Measurements from ENCODE around the gene PRKD2. TPM values are rescaled to one million over a fixed set of nuclear protein-coding genes. Genes with fewer than 3 reads are reported as not detected.

Gene PRKD2
- total RNA-seq, 1 experiment from 2014 or later = 30.4 TPM

GRCh38 chr19:46659151-46660007 lies 57.5 kb downstream of the PRKD2 start:
- ChIA-PET CTCF (interaction anchor here (0.5 to 1.3 kb wide), 5 partner anchors 22 to 265 kb away, joined by 3 to 6 read pairs (median 5); partner anchors contain the start of gene GNG8), POLR2A (interaction anchor here (0.6 to 1.0 kb wide), 3 partner anchors 59 to 184 kb away, joined by 3 to 4 read pairs (median 3); no protein-coding TSS in a partner anchor)
- Mint-ChIP-seq H3K9me3 (ENCODE audit: unreplicated experiment) (no peaks in the 10 kb centered on the region), H3K4me3 (ENCODE audit: unreplicated experiment) (peak overlapping the region; percentile 63), H3K27ac (ENCODE audit: low read depth, unreplicated experiment) (no peak overlapping the region), H3K4me1 (ENCODE audit: insufficient read depth, unreplicated experiment) (peaks cover 7% of the 10 kb centered on the region), H3K36me3 (ENCODE audit: insufficient read depth, unreplicated experiment) (no peaks in the 10 kb centered on the region), H3K27me3 (ENCODE audit: insufficient read depth, unreplicated experiment) (peaks cover 51% of the 10 kb centered on the region)
- TF ChIP-seq, protein P1, sequence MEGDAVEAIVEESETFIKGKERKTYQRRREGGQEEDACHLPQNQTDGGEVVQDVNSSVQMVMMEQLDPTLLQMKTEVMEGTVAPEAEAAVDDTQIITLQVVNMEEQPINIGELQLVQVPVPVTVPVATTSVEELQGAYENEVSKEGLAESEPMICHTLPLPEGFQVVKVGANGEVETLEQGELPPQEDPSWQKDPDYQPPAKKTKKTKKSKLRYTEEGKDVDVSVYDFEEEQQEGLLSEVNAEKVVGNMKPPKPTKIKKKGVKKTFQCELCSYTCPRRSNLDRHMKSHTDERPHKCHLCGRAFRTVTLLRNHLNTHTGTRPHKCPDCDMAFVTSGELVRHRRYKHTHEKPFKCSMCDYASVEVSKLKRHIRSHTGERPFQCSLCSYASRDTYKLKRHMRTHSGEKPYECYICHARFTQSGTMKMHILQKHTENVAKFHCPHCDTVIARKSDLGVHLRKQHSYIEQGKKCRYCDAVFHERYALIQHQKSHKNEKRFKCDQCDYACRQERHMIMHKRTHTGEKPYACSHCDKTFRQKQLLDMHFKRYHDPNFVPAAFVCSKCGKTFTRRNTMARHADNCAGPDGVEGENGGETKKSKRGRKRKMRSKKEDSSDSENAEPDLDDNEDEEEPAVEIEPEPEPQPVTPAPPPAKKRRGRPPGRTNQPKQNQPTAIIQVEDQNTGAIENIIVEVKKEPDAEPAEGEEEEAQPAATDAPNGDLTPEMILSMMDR (IDR thresholded peaks at IDR 0.05; ENCODE audit: unreplicated experiment) = no peak
- intact Hi-C loops (cut with micrococcal nuclease) = loop anchor here (5.0 kb wide), 1 partner anchor 117 kb away; no protein-coding TSS in a partner anchor
- BruUV-seq (replicated peaks) = no TSS peak
- no peak for DNase-seq (ENCODE audit: unreplicated experiment)

DNA sequence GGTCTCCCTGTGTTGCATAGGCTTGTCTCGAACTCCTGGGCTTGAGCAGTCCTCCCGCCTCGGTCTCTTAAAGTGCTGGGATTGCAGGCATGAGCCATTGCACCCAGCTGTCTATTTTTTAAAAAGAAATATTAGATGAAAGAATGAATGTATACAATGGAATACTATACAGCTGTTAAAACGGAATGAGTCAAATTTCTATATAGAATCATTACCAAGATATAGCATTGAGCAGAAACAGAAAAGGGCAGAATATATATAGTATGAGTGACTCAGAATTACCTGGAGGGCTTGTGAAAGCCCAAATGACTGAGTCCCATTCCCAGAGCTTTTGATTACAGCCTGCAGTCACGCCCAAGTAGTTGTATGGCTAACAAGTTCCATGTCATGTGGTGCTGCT lies 60.4 kb downstream of the PRKD2 start:
- Mint-ChIP-seq H3K9me3 (ENCODE audit: unreplicated experiment) (no peaks in the 10 kb centered on the region), H3K27ac (ENCODE audit: low read depth, unreplicated experiment) (no peak overlapping the region), H3K4me1 (ENCODE audit: insufficient read depth, unreplicated experiment) (peaks cover 7% of the 10 kb centered on the region), H3K27me3 (ENCODE audit: insufficient read depth, unreplicated experiment) (peaks cover 46% of the 10 kb centered on the region), H3K36me3 (ENCODE audit: insufficient read depth, unreplicated experiment) (no peaks in the 10 kb centered on the region), H3K4me3 (ENCODE audit: unreplicated experiment) (no peak overlapping the region)
- no peak for DNase-seq (ENCODE audit: unreplicated experiment)
- ChIA-PET POLR2A (no interaction called here), CTCF (interaction anchor here (0.6 to 0.7 kb wide), 2 partner anchors 42 to 1133 kb away, joined by 3 to 4 read pairs; no protein-coding TSS in a partner anchor)
- TF ChIP-seq, protein P1 (IDR thresholded peaks at IDR 0.05; ENCODE audit: unreplicated experiment) = no peak
- BruUV-seq (replicated peaks) = no TSS peak
- intact Hi-C loops (cut with micrococcal nuclease) = no loop called here

DNA sequence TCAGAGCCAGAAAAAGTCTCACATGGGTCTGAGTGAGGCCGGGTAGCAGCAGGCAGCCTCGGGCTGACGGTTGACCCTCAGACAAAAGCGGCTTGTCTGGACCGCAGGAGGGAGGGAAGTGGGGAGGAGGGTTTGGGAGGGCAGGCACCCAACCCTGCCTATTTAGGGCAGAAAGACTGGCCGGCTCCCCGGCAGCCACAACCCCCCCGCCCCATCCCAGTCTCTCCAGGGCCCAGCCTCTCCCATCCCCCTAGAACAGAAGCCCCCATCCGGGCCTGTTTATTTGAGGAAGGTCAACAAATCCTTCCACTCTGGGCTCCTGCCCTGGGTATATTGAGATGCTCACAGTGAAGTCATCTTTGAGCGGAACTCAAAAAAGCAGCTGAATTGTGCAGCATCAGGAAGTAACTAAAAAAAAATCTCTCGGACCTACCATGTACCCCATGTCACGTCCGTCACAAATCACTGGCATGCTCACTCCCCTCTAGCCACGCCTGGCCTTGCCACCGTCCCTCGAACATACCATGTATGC lies 62.2 kb downstream of the PRKD2 start:
- no peaks in the 10 kb centered on the region for H3K9me3 Mint-ChIP-seq (ENCODE audit: unreplicated experiment)
- CTCF ChIA-PET = interaction anchor here (0.7 kb wide), 1 partner anchor 126 kb away, joined by 3 read pairs; no protein-coding TSS in a partner anchor
- peaks cover 3% of the 10 kb centered on the region for H3K4me1 Mint-ChIP-seq (ENCODE audit: insufficient read depth, unreplicated experiment)
- BruUV-seq (replicated peaks) = no TSS peak
- POLR2A ChIA-PET = no interaction called here
- H3K4me3 Mint-ChIP-seq (ENCODE audit: unreplicated experiment) = no peak overlapping the region
- H3K27ac Mint-ChIP-seq (ENCODE audit: low read depth, unreplicated experiment) = no peak overlapping the region
- H3K27me3 Mint-ChIP-seq (ENCODE audit: insufficient read depth, unreplicated experiment) = peaks cover 40% of the 10 kb centered on the region
- TF ChIP-seq, protein P1 (IDR thresholded peaks at IDR 0.05; ENCODE audit: unreplicated experiment) = no peak
- H3K36me3 Mint-ChIP-seq (ENCODE audit: insufficient read depth, unreplicated experiment) = peaks cover 6% of the 10 kb centered on the region
- intact Hi-C loops (cut with micrococcal nuclease) = no loop called here
- DNase-seq (ENCODE audit: unreplicated experiment) = no peak

- CTCF ChIA-PET = interaction anchor here (0.6 to 3.4 kb wide), 3 partner anchors 12 to 114 kb away, joined by 3 to 9 read pairs (median 3); no protein-coding TSS in a partner anchor
- no peak for DNase-seq (ENCODE audit: unreplicated experiment)
- H3K27ac Mint-ChIP-seq (ENCODE audit: low read depth, unreplicated experiment) = no peak overlapping the region
Measured at GRCh38 chr19:46650445-46650844, 66.5 kb downstream of the PRKD2 start.

More at GRCh38 chr19:46650445-46650844, 66.5 kb downstream of the PRKD2 start:
- H3K36me3 Mint-ChIP-seq (ENCODE audit: insufficient read depth, unreplicated experiment) = peaks cover 6% of the 10 kb centered on the region
- BruUV-seq (replicated peaks) = no TSS peak
- H3K9me3 Mint-ChIP-seq (ENCODE audit: unreplicated experiment) = no peaks in the 10 kb centered on the region
- peaks cover 35% of the 10 kb centered on the region for H3K27me3 Mint-ChIP-seq (ENCODE audit: insufficient read depth, unreplicated experiment)
- POLR2A ChIA-PET = no interaction called here
- no peak overlapping the region for H3K4me3 Mint-ChIP-seq (ENCODE audit: unreplicated experiment)
- H3K4me1 Mint-ChIP-seq (ENCODE audit: insufficient read depth, unreplicated experiment) = no peaks in the 10 kb centered on the region
- intact Hi-C loops (cut with micrococcal nuclease) = no loop called here
- TF ChIP-seq, protein P1 (IDR thresholded peaks at IDR 0.05; ENCODE audit: unreplicated experiment) = no peak
